ENCODE measurements around the gene HRCT1. TPM values are rescaled to one million over a fixed set of nuclear protein-coding genes. Genes with fewer than 3 reads are reported as not detected.

The HRCT1 gene
- total and polyA plus RNA-seq, 12 donors = 0.35 to 5.9 (median 1.7) TPM; not detected in 3

GRCh38 chr9:35909687-35910612 lies 3.9 kb downstream of the HRCT1 start:
- DNase-seq = no peak
- peak in 1 of 2 donors; percentile 10 for TF ChIP-seq POLR2A (IDR thresholded peaks at IDR 0.05)
- TF ChIP-seq CTCF (IDR thresholded peaks at IDR 0.05) = no peak
- Histone ChIP-seq H3K4me1 (replicated peaks in 1 of 2) (peaks cover 38 to 55% of the 10 kb centered on the region in 2 donors), H3K27me3 (no peaks in the 10 kb centered on the region), H3K27ac (peak overlapping the region in 4 of 5 donors; percentile 8 to 94 (median 82)), H3K9me3 (replicated peaks in 1 of 3) (no peaks in the 10 kb centered on the region), H3K36me3 (replicated peaks in 1 of 2) (no peaks in the 10 kb centered on the region), H3K4me3 (no peak overlapping the region)
- intact Hi-C loops (cut with DNase I) = loop anchor here in 1 of 2 donors (5.0 kb wide), 1 partner anchor 37 kb away; no protein-coding TSS in a partner anchor
- WGBS, 4 donors = 82 to 90% (median 88%) methylated on average over 19 to 34 of the region's 34 CpGs

GRCh38 chr9:35910613-35911359 lies 4.8 kb downstream of the HRCT1 start:
- TF ChIP-seq CTCF (IDR thresholded peaks at IDR 0.05) = peak in 5 of 6 experiments; percentile 8 to 42 (median 35)
- TF ChIP-seq POLR2A (IDR thresholded peaks at IDR 0.05) = peak in 1 of 2 donors; percentile 32
- Histone ChIP-seq H3K4me1 (replicated peaks in 1 of 2) (peaks cover 38 to 48% of the 10 kb centered on the region in 2 donors), H3K27me3 (no peaks in the 10 kb centered on the region), H3K9me3 (replicated peaks in 1 of 3) (no peaks in the 10 kb centered on the region), H3K4me3 (no peak overlapping the region), H3K27ac (peak overlapping the region in 2 of 5 donors; percentile 8 to 94), H3K36me3 (replicated peaks in 1 of 2) (no peaks in the 10 kb centered on the region)
- intact Hi-C loops (cut with DNase I) = no loop called here
- peak in 4 of 7 donors; percentile 42 to 73 (median 45) for DNase-seq
- 54 to 72% (median 62%) methylated on average over 9 to 14 of the region's 14 CpGs for WGBS, 4 donors

- Histone ChIP-seq H3K4me3 (no peak overlapping the region), H3K4me1 (replicated peaks in 1 of 2) (peaks cover 31 to 41% of the 10 kb centered on the region in 2 donors), H3K27ac (peak overlapping the region in 1 of 5 donors; percentile 31), H3K9me3 (replicated peaks in 1 of 3) (no peaks in the 10 kb centered on the region), H3K36me3 (replicated peaks in 1 of 2) (no peaks in the 10 kb centered on the region), H3K27me3 (no peaks in the 10 kb centered on the region)
- TF ChIP-seq CTCF (IDR thresholded peaks at IDR 0.05) = no peak
- no peak for TF ChIP-seq POLR2A (IDR thresholded peaks at IDR 0.05)
- WGBS, 4 donors = 77 to 89% (median 82%) methylated on average over 10 of the region's 10 CpGs
- intact Hi-C loops (cut with DNase I) = no loop called here
- DNase-seq = no peak
These were observed 5.7 kb downstream of the HRCT1 start for GRCh38 chr9:35911690-35912089.

Data from adrenal gland (tissue), 12 donors.